Loucy (cell line): Measurements from ENCODE around the gene FSIP2.

Experiments used
- CTCF ChIP-seq: fragments of 200-600 bp; sonication (generic); conservative IDR thresholded peaks from 2 replicates; pipeline ENCODE4 v1.5.1; 2014; ENCODE audit warnings: mild to moderate bottlenecking, antibody characterized with exemption, low read length
- EZH2phosphoT487 ChIP-seq: fragments of 200-600 bp; IDR thresholded peaks from 2 replicates; pipeline ENCODE4 v1.6.1; 2018; ENCODE audit warnings: antibody characterized with exemption, mild to moderate bottlenecking, moderate library complexity, borderline replicate concordance

GRCh38 chr2:185780890-185781289, 42.3 kb downstream of the FSIP2 start:
- TF ChIP-seq CTCF (no peak), EZH2phosphoT487 (no peak)
